Amygdala (tissue), 56 donors: ENCODE measurements around the gene CELF2.
"Not testable (repeated sequence)": the region's sequence is repeated elsewhere in the genome, so short reads cannot be mapped to it uniquely, and the experiment has no call there.

Source experiments
- DNase-seq, 56 donors: peaks; one replicate each; lab custom pipeline; 2025; lab: John Stamatoyannopoulos, UW

The CELF2 gene

DNA sequence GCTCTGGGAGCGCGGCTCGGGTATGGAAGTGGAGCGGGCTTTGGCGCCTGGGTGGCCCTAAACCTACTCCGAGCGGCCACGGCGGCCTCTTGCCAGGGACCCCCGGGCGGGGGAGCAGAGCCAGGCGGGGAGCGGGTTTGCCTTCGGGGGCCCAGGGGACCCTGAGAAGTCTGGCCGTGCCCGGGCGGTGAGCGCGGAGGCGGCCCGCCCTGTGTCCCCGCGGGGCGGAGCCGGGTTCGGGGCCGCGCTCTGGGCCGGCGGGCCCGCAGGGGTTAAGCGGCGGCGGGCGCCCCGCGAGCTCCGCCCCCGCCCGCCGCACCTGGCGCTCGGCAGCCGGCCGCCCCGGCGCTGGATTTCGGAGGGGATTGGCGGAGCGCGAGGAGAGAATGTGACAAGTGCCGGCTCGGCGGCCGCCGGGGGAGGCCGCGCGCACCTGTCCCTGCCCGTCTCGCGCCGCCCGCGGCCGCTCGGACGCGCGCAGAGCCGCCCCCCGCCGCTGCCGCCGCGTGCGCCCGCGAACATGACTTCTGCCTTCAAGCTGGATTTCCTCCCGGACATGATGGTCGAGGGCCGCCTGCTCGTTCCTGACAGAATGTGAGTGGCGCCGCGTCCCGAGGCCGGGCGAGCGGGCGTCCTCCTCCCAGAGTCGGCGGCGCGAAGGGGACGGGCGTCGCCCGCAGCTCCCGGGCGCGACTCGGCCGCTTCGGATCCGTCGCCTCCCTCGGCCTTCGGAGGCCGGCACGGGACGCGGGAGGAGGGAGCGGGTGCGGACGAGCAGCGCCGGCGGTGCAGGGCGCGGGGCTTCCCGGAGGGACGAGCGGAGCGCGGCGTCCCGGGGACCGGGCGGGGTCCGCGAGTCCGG, at the start of gene CELF2:
CELF2 (plus strand) TSS at position 303 of the 862 bp plus-strand sequence; CDS start at position 521, 218 bp downstream.
- peak in 20 of 56 donors; percentile 22 to 71 (median 52) for DNase-seq

DNA sequence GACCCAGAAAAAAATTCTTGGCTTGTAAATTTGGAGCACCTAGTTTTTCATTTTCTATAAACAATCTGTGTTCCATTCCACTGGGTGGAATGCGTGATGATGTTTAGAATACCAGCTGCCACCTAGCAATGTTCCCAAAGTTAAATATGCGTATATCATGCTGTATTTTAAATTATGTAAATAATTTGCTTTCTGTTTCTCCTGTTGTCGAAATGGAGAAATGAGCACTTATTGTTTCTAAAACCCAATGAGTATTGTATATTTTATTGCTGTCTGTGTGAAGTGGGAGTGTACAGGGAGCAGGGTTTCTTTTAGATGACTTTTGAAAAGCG, 49.4 kb upstream of the CELF2 start:
- no peak for DNase-seq

- peak in 3 of 56 donors; percentile 17 to 19 (median 19) for DNase-seq
These were observed 44.4 kb upstream of the CELF2 start for GRCh38 chr10:10973310-10973709.

- no peak for DNase-seq
These were observed 42.0 kb upstream of the CELF2 start for GRCh38 chr10:10975647-10976046.

DNA sequence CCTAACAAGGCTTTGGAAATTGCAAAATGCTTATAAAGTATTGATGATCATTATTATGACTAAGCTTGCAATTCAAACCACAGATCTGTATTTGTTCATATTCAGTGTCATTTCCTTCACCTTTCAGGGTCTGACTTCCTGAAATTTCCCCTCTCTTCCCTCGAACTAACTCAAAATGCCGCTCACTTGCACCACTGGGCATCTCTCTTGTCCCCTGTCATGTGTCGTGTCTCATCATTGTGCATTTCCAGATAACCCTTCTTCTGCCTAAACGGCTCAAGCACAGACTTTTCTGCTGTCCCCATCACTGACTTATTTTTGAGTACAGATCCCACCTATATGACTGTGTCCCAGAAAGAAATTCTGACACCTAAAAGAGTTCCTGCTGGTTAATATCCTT, 41.0 kb upstream of the CELF2 start:
- DNase-seq = no peak

DNA sequence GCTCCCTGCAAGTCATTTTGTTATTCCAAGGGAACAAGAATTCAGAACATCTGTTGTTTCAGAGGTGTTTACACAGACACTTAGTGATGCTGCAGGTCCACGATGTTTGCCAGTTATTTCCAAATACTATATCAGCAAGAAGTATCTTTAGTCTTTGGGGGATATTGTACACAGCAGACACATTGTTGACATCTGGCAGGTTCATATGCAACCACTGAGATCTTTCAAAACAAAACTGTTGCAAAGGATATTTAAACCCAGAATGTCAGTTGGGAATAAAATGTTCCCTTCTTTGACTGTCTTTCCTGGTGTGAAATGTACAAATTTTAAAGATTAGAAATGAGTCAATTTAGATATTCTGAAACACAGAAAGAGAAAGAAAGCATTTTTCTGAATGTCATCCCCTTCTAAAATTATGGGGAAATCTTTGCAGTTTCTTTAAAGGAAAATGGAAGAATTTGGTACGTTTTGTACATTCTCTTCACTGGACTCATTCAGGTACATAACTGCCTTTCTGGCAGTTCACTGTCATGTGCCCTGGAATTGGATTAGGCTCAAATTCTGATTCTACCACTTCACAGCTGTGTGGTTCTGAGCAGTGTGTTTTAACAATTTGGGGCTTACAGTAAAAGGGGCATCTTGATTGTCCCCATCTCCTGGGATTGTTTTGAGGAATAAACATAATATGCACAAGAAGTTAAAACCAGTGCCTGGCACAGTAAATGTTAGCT, 40.3 kb upstream of the CELF2 start:
- peak in 1 of 56 donors; percentile 7 for DNase-seq

GRCh38 chr10:10977978-10978377, 39.7 kb upstream of the CELF2 start:
- no peak for DNase-seq

- no peak for DNase-seq
These were observed 32.3 kb upstream of the CELF2 start for GRCh38 chr10:10985361-10985760.

DNA sequence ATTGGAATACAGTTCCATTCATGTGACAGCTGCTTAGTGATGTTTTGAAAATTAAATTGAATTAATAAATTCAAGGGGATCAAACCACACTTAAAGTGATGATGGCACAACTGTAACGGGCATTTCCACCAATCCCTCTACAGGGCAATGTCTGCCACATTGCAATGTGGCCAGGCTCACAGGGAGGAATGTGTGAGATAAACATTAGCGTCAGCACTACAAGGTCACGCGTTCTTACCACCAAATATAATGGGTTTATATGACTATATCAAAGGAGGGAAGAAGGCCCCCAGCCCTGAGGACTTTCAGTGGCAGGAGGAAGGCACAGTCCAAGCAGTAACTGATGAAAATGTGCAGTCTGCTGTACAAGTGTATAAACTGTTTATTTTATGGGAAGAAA, 31.1 kb upstream of the CELF2 start:
- no peak for DNase-seq

DNA sequence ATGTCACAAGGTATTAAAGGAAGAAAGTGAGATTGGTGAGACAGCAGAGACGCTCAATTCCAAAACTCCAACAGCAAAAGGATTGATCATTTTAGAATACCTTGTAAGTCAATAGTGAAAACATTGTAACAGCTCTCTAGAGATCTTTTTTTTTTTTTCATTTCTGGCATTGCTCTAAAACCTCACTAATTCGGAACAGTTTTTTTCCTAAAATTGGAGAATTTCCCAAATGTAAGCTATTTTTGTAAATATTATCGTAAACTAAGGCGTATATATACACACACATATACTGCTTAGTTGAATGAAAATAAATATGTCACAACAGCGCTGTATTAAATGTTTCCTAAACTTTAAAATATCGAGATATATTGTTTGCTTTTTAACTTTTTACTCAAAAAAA, 30.6 kb upstream of the CELF2 start:
- DNase-seq = no peak

- DNase-seq = no peak
These were observed 28.0 kb upstream of the CELF2 start for GRCh38 chr10:10989669-10990068.

DNA sequence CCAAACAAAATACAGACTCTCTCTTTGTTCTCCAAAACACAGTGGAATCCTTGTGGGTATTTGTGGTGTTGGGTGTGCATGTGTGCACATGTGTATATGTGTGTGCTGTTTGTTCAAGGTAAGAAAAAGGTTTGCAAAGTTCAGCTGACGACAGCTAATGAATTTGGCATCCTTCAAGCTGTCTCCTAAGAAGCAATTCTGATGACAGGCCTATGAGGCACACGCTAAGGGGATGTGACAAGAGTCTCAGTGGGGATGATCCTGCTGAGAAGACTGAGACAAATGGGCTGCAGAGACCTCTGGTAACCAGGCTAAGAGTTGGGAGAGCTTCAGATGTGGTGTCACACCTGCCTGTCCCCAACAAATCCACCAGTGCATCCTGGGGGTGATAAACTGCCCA, 26.5 kb upstream of the CELF2 start:
- DNase-seq = no peak

- DNase-seq = no peak
These were observed 25.6 kb upstream of the CELF2 start for GRCh38 chr10:10992072-10992471.

GRCh38 chr10:10992961-10993714, 24.5 kb upstream of the CELF2 start:
- no peak for DNase-seq

GRCh38 chr10:10993785-10994184, 23.9 kb upstream of the CELF2 start:
- DNase-seq = no peak

GRCh38 chr10:10994360-10994759, 23.3 kb upstream of the CELF2 start:
- DNase-seq = no peak

DNA sequence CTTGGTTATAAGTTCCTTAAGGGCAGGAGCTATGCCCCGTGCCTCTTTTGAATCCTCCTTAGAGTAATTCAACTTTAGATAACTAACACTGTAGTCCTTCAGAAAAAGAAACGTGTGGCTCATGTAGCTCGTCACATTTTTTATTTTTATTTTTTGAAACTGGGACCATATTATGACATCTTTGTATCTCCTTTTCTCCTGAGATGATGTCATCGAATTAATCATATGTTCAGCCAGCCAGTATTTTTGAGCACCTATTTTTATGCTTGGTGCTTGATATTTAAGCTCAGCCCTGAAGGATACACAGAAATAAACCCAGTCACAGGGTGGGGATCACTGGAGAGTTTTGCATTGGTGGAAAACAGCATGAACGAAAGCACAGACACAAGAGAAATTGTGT, 22.6 kb upstream of the CELF2 start:
- DNase-seq = no peak

- peak in 1 of 56 donors; percentile 13 for DNase-seq
These were observed 20.6 kb upstream of the CELF2 start for GRCh38 chr10:10996966-10997620.

DNA sequence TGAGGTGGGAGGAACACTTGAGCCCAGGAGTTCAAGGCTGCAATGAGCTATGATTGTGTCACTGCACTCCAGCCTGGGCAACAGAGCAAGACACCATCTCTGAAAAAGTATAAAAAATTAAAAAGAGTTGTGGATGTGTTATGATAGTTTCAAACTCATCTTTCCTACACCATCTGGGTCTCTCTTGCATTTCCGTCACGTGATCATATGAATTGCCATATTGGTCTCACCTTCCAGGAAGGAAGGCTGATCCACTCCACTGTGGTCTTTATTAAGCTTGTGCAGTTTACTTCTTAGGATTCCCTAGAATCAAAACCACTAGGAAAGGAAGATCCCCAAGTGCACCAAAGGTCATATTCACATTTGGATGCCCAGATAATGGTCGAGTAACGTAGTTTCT, 18.2 kb upstream of the CELF2 start:
- DNase-seq = not testable (repeated sequence)

DNA sequence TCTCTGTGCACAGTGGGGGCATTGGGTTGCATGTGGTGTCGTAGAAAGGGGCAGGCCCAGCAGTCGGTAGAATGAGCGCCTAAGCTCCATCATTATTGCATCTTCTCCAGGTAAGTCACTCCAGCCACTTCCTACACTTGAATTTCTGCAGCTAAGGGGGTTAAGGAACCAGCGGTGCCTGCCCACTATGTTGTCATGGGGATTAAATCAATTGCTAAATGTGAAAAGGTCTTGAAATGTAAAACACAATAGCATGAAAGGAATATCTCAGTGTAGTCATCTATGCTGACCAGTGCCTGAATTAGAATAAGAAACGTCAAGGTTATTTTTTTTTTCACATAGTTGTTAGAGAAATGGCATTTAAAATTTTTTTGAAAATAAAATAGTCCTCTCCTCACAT, 15.2 kb upstream of the CELF2 start:
- no peak for DNase-seq

- DNase-seq = no peak
These were observed 14.8 kb upstream of the CELF2 start for GRCh38 chr10:11002916-11003315.
